ENCODE data around the gene PTPN14.

DNA sequence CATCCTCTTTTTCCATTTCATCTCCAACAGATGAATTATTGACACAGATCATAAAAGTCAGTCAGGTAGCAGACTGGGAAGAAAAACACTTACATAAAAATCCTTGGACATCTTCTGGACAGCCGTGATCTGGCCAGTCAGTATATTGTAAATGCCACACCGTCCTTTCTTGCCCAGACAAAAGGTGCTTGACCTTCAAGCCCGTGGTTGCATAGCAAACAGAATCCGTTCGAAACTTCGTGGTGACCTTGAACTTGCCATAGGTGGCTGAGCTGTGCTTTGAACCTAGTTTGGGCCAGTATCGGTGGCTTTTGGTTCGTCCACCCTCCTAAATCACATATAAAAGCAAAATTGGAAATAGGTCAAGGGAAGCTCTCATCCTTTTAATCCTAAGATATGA, 182.0 kb downstream of the PTPN14 start:
- TF ChIP-seq POLR2A (IDR thresholded peaks at IDR 0.05; ENCODE audit: low read length) (no peak), GATA1 (IDR thresholded peaks at IDR 0.05; ENCODE audit: low read depth, low read length) (no peak)
